ENCODE measurements around the gene UBE2M.

UBE2M gene

DNA sequence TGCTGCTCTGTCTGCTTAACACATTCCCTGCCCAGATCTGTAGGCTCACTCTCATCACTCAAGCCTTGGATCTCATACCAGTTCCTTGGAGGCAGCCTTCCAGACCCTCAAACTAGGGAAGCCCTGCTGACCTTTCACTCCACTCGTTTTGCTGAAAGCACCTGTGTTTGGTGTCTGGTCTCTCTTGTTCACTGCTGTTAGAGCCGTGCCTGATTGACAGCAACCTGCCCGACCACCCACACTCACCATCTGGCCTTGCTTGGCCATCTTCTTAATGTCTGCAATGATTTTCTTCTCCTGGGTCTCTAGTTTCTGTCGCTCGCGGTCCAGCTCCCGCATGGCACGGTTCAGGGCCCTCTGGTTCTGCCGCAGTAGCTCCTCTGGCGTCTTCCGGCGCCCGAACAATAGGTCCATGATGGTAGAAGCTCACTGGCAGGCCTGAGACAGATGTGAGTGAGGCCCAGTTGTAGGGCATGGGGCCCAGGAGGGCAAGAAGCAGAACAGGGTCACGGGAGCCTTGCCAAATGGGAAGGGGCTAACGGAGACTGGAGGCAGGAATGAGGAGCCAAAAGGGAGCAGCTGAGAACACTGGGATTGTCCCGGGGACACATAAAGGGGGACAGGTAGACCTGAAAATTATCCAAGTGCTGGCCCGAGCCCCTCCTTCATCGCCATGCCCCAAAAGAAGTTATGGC, 4.5 kb downstream of the UBE2M start:
- peak overlapping the region; percentile 96 for H3K27ac Mint-ChIP-seq
- DNase-seq = no peak
- H3K9me3 Mint-ChIP-seq = no peaks in the 10 kb centered on the region
- H3K36me3 Mint-ChIP-seq (ENCODE audit: low read depth) = peaks cover 93% of the 10 kb centered on the region
- no peaks in the 10 kb centered on the region for H3K27me3 Mint-ChIP-seq
- peak overlapping the region; percentile 97 for H3K4me3 Mint-ChIP-seq
- peaks cover 56% of the 10 kb centered on the region for H3K4me1 Mint-ChIP-seq (ENCODE audit: low read depth)

DNA sequence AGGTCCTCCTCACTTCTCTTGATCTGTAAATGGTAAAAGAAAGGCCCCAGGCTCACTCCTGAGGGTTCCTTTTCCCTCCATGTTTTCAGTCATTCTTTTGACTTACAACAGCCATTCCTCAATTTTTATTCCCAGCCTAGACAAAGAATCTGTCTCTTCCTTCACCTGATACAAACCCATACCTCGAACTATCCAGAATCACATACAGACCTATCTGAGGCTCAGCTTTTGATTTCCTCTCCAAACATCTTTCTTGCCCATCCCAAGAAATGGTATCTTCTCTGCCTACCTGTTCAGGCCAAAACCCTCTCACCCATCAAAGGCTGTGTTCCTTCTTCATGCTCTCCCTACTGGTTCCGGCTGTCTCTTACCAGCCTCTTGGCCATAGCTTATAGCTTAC, 5.8 kb downstream of the UBE2M start:
- Mint-ChIP-seq H3K36me3 (ENCODE audit: low read depth) (peaks cover 98% of the 10 kb centered on the region), H3K9me3 (no peaks in the 10 kb centered on the region), H3K4me3 (peak overlapping the region; percentile 97), H3K4me1 (ENCODE audit: low read depth) (peaks cover 58% of the 10 kb centered on the region), H3K27ac (peak overlapping the region; percentile 96), H3K27me3 (no peaks in the 10 kb centered on the region)
- no peak for DNase-seq

GRCh38 chr19:58551577-58552471, 6.6 kb downstream of the UBE2M start:
- Mint-ChIP-seq H3K36me3 (ENCODE audit: low read depth) (peaks cover 99% of the 10 kb centered on the region), H3K4me1 (ENCODE audit: low read depth) (peaks cover 61% of the 10 kb centered on the region), H3K9me3 (no peaks in the 10 kb centered on the region), H3K27me3 (no peaks in the 10 kb centered on the region), H3K4me3 (no peak overlapping the region), H3K27ac (peak overlapping the region; percentile 96)
- DNase-seq = peak; percentile 34

DNA sequence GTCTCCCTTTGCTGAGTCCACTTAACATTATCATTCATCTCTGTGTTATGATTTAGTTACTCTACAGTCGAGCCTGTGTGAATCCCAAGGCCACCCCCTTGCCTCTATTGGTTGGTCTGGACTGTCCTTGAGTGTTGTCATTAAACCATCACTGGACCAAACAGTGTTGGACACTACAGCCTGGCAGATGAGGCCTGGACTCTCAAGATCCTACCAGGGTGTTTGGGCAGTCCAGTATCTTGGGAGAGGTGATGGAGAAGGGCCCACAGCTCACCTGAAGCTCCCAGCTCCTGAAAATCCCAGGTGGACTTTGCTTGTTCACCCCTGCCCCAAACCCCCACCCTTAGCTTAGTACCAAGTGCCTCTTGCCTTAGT, 7.3 kb downstream of the UBE2M start:
- Mint-ChIP-seq H3K27ac (peak overlapping the region; percentile 96), H3K27me3 (no peaks in the 10 kb centered on the region), H3K9me3 (no peaks in the 10 kb centered on the region), H3K36me3 (ENCODE audit: low read depth) (peaks cover 99% of the 10 kb centered on the region), H3K4me1 (ENCODE audit: low read depth) (peaks cover 61% of the 10 kb centered on the region), H3K4me3 (no peak overlapping the region)
- no peak for DNase-seq

DNA sequence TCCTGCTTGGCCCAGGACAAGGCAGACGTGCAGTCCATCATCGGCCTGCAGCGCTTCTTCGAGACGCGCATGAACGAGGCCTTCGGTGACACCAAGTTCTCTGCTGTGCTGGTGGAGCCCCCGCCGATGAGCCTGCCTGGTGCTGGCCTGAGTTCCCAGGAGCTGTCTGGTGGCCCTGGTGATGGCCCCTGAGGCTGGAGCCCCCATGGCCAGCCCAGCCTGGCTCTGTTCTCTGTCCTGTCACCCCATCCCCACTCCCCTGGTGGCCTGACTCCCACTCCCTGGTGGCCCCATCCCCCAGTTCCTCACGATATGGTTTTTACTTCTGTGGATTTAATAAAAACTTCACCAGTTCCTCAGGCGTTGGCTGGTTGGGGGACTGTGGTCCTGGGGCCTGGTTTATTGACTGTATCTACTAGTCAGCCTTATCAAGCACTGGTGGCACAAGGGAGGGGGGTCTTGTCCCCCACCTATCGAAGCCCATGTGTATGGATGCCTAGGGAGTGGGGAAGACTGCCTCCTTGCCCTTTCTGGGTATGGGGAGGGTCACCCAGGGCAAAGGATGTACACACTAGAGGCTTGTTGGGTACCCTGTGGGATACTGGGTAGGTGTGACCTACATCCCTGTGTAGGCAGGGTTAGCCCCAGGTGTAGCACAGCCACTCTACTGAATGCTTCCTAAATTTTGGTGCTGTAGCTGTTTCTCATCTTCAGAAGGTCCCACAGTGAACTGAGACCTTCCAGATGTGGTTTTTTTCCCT, 7.9 kb downstream of the UBE2M start:
- Mint-ChIP-seq H3K4me1 (ENCODE audit: low read depth) (peaks cover 62% of the 10 kb centered on the region), H3K27ac (peak overlapping the region; percentile 84)

GRCh38 chr19:58549664-58550361, 8.6 kb downstream of the UBE2M start:
- Mint-ChIP-seq H3K27ac (peak overlapping the region; percentile 84), H3K4me3 (no peak overlapping the region), H3K9me3 (no peaks in the 10 kb centered on the region), H3K27me3 (no peaks in the 10 kb centered on the region), H3K36me3 (ENCODE audit: low read depth) (peaks cover 99% of the 10 kb centered on the region), H3K4me1 (ENCODE audit: low read depth) (peaks cover 55% of the 10 kb centered on the region)
- DNase-seq = no peak

More for the DNA sequence above, 7.9 kb downstream of the UBE2M start:
- DNase-seq = peak; percentile 30
- H3K27me3 Mint-ChIP-seq = no peaks in the 10 kb centered on the region
- no peak overlapping the region for H3K4me3 Mint-ChIP-seq
- H3K9me3 Mint-ChIP-seq = no peaks in the 10 kb centered on the region
- H3K36me3 Mint-ChIP-seq (ENCODE audit: low read depth) = peaks cover 99% of the 10 kb centered on the region

DNA sequence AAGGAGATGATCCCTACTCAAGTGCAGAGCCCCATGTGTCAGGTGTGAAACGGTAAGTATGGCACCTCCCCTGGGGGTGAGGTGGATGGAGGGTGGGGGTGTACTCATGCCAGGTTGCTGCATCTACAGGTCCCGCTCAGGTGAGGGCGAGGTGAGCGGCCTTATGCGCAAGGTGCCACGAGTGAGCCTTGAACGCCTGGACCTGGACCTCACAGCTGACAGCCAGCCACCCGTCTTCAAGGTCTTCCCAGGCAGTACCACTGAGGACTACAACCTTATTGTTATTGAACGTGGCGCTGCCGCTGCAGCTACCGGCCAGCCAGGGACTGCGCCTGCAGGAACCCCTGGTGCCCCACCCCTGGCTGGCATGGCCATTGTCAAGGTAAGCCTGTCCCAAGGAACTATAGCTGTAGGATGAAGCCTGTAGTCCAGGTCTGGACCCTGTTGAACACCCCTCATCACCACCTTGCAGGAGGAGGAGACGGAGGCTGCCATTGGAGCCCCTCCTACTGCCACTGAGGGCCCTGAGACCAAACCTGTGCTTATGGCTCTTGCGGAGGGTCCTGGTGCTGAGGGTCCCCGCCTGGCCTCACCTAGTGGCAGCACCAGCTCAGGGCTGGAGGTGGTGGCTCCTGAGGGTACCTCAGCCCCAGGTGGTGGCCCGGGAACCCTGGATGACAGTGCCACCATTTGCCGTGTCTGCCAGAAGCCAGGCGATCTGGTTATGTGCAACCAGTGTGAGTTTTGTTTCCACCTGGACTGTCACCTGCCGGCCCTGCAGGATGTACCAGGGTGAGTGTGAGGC, 9.3 kb downstream of the UBE2M start:
- H3K36me3 Mint-ChIP-seq (ENCODE audit: low read depth) = peaks cover 93% of the 10 kb centered on the region
- peaks cover 49% of the 10 kb centered on the region for H3K4me1 Mint-ChIP-seq (ENCODE audit: low read depth)

DNA sequence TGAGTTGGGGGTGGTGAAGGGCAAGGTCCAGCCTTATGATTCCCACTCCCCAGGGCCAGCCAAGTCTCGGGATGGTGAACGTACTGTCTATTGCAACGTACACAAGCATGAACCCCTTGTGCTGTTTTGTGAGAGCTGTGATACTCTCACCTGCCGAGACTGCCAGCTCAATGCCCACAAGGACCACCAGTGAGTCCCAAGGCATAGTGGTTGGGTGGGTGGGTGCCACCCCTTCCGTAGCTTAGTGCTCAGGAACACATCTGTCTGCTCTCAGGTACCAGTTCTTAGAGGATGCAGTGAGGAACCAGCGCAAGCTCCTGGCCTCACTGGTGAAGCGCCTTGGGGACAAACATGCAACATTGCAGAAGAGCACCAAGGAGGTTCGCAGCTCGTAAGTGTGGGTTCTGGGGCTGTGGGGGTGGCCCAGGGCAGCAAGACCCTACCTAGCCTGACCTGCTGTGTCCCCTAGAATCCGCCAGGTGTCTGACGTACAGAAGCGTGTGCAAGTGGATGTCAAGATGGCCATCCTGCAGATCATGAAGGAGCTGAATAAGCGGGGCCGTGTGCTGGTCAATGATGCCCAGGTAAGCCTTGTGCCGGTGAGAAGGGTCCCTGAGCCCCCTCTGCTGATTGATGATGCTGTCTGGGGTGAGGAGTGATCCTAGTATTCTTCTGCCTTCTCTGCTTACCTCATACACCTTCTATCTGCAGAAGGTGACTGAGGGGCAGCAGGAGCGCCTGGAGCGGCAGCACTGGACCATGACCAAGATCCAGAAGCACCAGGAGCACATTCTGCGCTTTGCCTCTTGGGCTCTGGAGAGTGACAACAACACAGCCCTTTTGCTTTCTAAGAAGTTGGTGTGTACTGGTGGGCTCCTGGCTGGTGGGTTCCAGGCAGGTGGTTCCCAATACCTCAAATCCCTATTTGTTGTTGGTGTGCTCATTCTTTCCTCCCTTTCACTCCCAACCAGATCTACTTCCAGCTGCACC, 10.8 kb downstream of the UBE2M start:
- peak overlapping the region; percentile 98 for H3K4me3 Mint-ChIP-seq
- H3K4me1 Mint-ChIP-seq (ENCODE audit: low read depth) = peaks cover 46% of the 10 kb centered on the region
- H3K27ac Mint-ChIP-seq = peak overlapping the region; percentile 95
- no peaks in the 10 kb centered on the region for H3K9me3 Mint-ChIP-seq
- no peak for DNase-seq
- peaks cover 1% of the 10 kb centered on the region for H3K27me3 Mint-ChIP-seq
- peaks cover 79% of the 10 kb centered on the region for H3K36me3 Mint-ChIP-seq (ENCODE audit: low read depth)

More for the DNA sequence above, 9.3 kb downstream of the UBE2M start:
- no peak overlapping the region for H3K4me3 Mint-ChIP-seq
- H3K27ac Mint-ChIP-seq = peak overlapping the region; percentile 64
- no peaks in the 10 kb centered on the region for H3K9me3 Mint-ChIP-seq
- H3K27me3 Mint-ChIP-seq = no peaks in the 10 kb centered on the region
- DNase-seq = peak; percentile 28

DNA sequence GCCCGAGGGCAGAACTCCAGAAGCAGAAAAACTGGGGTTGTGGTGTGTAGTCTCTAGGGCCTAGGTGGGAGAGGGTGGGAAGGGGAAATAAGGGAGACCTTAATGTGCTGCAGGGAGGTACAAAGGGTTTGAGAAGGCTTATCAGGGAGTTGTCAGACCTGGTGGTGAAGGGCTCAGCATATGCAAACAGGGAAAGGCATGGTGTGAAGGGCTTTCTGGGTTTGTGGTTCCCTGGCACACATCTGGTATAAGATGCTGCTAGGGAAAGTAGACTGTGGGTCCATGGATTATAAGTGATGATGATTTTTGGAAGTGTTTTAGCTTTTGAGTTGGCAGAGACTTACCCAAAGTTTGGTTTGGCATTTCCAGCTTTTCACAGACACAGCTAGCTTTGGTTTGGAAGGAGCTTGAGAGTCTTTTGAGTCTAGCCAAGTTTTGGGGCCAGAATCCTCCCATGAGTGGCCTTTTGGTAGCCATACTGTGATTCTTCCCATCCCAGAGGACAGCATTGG, 12.3 kb downstream of the UBE2M start:
- peak; percentile 34 for DNase-seq
- Mint-ChIP-seq H3K27me3 (peaks cover 4% of the 10 kb centered on the region), H3K27ac (peak overlapping the region; percentile 95), H3K36me3 (ENCODE audit: low read depth) (peaks cover 63% of the 10 kb centered on the region), H3K9me3 (no peaks in the 10 kb centered on the region), H3K4me3 (peak overlapping the region; percentile 98), H3K4me1 (ENCODE audit: low read depth) (peaks cover 39% of the 10 kb centered on the region)

DNA sequence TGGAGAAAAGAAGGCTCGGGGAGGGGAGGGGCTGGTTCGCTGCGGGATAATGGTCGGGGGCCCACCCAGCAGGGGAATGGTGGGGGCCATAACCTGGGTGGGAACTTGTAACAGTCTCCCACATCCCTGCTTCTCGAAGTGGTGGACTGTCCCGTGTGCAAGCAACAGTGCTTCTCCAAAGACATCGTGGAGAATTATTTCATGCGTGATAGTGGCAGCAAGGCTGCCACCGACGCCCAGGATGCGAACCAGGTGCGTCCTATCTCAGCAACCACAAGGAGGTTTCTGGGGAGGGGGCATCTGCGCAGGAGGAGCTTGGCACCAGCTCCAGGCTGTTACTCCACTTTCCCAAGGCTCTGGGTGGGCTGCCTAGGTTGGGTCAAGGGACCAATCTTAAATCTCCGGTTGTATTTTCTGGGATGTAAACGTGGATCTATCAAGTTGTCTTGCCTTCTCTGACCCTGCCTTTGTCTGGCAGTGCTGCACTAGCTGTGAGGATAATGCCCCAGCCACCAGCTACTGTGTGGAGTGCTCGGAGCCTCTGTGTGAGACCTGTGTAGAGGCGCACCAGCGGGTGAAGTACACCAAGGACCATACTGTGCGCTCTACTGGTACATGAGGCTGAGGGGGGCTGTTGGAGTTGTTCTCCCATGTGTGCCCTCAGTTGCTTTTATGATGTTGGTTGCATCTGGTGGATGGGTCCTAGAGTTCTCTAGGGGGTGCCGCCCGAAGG, 13.0 kb downstream of the UBE2M start:
- Mint-ChIP-seq H3K4me1 (ENCODE audit: low read depth) (peaks cover 37% of the 10 kb centered on the region), H3K27me3 (peaks cover 4% of the 10 kb centered on the region), H3K27ac (peak overlapping the region; percentile 95), H3K9me3 (no peaks in the 10 kb centered on the region), H3K4me3 (peak overlapping the region; percentile 98), H3K36me3 (ENCODE audit: low read depth) (peaks cover 57% of the 10 kb centered on the region)
- DNase-seq = no peak

- DNase-seq = no peak
- Mint-ChIP-seq H3K27me3 (peaks cover 4% of the 10 kb centered on the region), H3K9me3 (no peaks in the 10 kb centered on the region), H3K36me3 (ENCODE audit: low read depth) (peaks cover 50% of the 10 kb centered on the region), H3K27ac (peak overlapping the region; percentile 98), H3K4me1 (ENCODE audit: low read depth) (peaks cover 34% of the 10 kb centered on the region), H3K4me3 (peak overlapping the region; percentile 98)
Measured at GRCh38 chr19:58544591-58545285, 13.7 kb downstream of the UBE2M start.
